HG03378 (cell line): ENCODE measurements around the gene PYGM.

Source experiments
- ATAC-seq: cut with Tn5 transposase; IDR thresholded peaks from one replicate; pipeline ENCODE4 v1.9.1; 2021; ENCODE audit warnings: mild to moderate bottlenecking, moderate library complexity; ENCODE audit not compliant: unreplicated experiment

The PYGM gene

GRCh38 chr11:64697663-64698375, 62.0 kb downstream of the PYGM start:
- ATAC-seq = no peak
